Keratinocyte (primary cell): ENCODE results near the gene AFG1L. TPM values are rescaled to one million over a fixed set of nuclear protein-coding genes. Genes with fewer than 3 reads are reported as not detected.

Experiments
- DNase-seq: peaks from one replicate; pipeline ENCODE4 v3.0.0-alpha.2; 2011; ENCODE audit warnings: low read depth, missing footprints, low spot score
- FAIRE-seq: peaks from 2 replicates; lab custom pipeline; 2011; peaks lifted over from hg19 to GRCh38; lab: Jason Lieb, UNC
- H2AFZ ChIP-seq: 2 replicates; pipeline ENCODE4 v1.6.0; 2012; ENCODE audit warnings: low read length, control low read depth, inconsistent platforms; ENCODE audit not compliant: control insufficient read depth
- H3K27ac ChIP-seq: 2 replicates; pipeline ENCODE4 v1.5.1; 2011; ENCODE audit warnings: low read length; ENCODE audit not compliant: control insufficient read depth, insufficient read depth
- H3K27me3 ChIP-seq: 3 replicates; pipeline ENCODE4 v1.6.0; 2011; ENCODE audit warnings: low read length; ENCODE audit not compliant: control insufficient read depth, insufficient read depth; ENCODE audit errors: extremely low read depth
- H3K36me3 ChIP-seq, 2 experiments: 2 replicates in 1 of 2; 3 replicates in 1 of 2; pipeline ENCODE4 v1.5.1; 2011; ENCODE audit warnings: low read length in 2 of 2, mild to moderate bottlenecking in 1 of 2; ENCODE audit not compliant: control insufficient read depth in 2 of 2, insufficient read depth in 2 of 2; ENCODE audit errors: extremely low read depth in 1 of 2
- H3K4me1 ChIP-seq: 3 replicates; pipeline ENCODE4 v1.5.1; 2011; ENCODE audit warnings: low read length; ENCODE audit not compliant: control insufficient read depth, insufficient read depth; ENCODE audit errors: extremely low read depth
- H3K4me2 ChIP-seq: 3 replicates; pipeline ENCODE4 v1.6.0; 2011; ENCODE audit warnings: low read depth, low read length; ENCODE audit not compliant: control insufficient read depth, insufficient read depth; ENCODE audit errors: extremely low read depth
- H3K4me3 ChIP-seq, 3 experiments: fragments of 200-600 bp in 1 of 3; sonication (generic) in 1 of 3; 2 replicates in 2 of 3; 3 replicates in 1 of 3; pipeline ENCODE4 v1.5.1; 2011 to 2016; ENCODE audit warnings: low read length in 3 of 3, mild to moderate bottlenecking in 3 of 3, control low read depth in 2 of 3, inconsistent platforms in 1 of 3, low read depth in 1 of 3, mixed read lengths in 1 of 3, mixed run types in 1 of 3, moderate library complexity in 1 of 3; ENCODE audit not compliant: control insufficient read depth in 2 of 3, insufficient read depth in 2 of 3; ENCODE audit errors: extremely low read depth in 1 of 3
- H3K79me2 ChIP-seq: 2 replicates; pipeline ENCODE4 v1.6.0; 2012; ENCODE audit warnings: low read length; ENCODE audit not compliant: control insufficient read depth, insufficient read depth
- H3K9ac ChIP-seq: 3 replicates; pipeline ENCODE4 v1.6.0; 2011; ENCODE audit warnings: low read length; ENCODE audit not compliant: control insufficient read depth, insufficient read depth; ENCODE audit errors: extremely low read depth
- H3K9me1 ChIP-seq: 3 replicates; pipeline ENCODE4 v1.6.0; 2011; ENCODE audit warnings: low read length; ENCODE audit not compliant: control insufficient read depth, insufficient read depth; ENCODE audit errors: extremely low read depth
- H3K9me3 ChIP-seq: 2 replicates; pipeline ENCODE4 v1.5.1; 2012; ENCODE audit warnings: low read depth, low read length; ENCODE audit not compliant: control insufficient read depth
- H4K20me1 ChIP-seq: 3 replicates; pipeline ENCODE4 v1.6.0; 2011; ENCODE audit warnings: low read length; ENCODE audit not compliant: control insufficient read depth, insufficient read depth; ENCODE audit errors: extremely low read depth
- EZH2 ChIP-seq: IDR thresholded peaks from one replicate; pipeline ENCODE4 v1.6.1; 2012; ENCODE audit warnings: inconsistent platforms, mild to moderate bottlenecking, low read length, moderate library complexity
- dilution Hi-C: fragments of 300-500 bp; cut with MboI; formaldehyde crosslinking; loops from one replicate; pipeline ENCODE4 v1.7.0; 2020; ENCODE audit warnings: low sequenced_read_pairs; ENCODE audit not compliant: extremely low pct_ligation_motif_present
- polyA plus RNA-seq, 5 experiments: library from polyadenylated mRNA; depleted of rRNA in 3 of 5; stranded (reverse) in 3 of 5; stranded (forward) in 1 of 5; unstranded in 1 of 5; fragments of >200 nt; gene quantifications; 1 replicate in 1 of 5; 2 replicates in 3 of 5; 3 replicates in 1 of 5; pipeline versions ENCODE4 v1.2.1 to v1.2.3, GENCODE V29; 2011 to 2012; ENCODE audit warnings: missing spikeins in 2 of 5, low read depth in 1 of 5, low replicate concordance in 1 of 5
- TF ChIP-seq, protein P1 (sequence below), 3 experiments: IDR thresholded peaks in 1 of 3; conservative IDR thresholded peaks in 1 of 3; optimal IDR thresholded peaks in 1 of 3; 2 replicates in 2 of 3; 3 replicates in 1 of 3; pipeline versions ENCODE3 to v1.5.1; 2011; ENCODE audit warnings: low read length in 3 of 3, mild to moderate bottlenecking in 3 of 3, moderate library complexity in 2 of 3, control low read depth in 1 of 3, inconsistent platforms in 1 of 3; ENCODE audit not compliant: insufficient read depth in 2 of 3; ENCODE audit errors: extremely low read depth in 1 of 3

The AFG1L gene
- polyA plus RNA-seq, 1 donor (not counting 4 experiments of a cell fraction or from before 2014, with no cell fraction given): 3.1 TPM

DNA sequence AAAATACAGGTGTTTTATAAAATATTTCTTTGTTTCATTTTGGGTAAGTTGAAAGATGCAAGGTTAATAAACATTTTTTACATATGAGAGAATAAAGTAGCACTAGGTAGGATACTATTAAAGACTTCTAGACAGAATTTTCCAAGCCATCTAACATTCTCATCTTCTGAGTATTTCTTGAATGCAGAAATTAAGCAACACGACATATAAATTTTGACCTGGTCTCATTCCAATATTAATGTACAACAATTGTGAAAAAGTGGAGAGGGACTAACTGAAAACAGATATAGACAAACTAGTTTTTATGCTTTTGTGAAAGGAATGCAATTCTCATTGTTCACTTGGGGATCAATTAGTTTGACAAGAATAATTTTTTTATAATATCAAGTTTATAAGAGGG is 254.4 kb downstream of the AFG1L start:
- Histone ChIP-seq H3K4me1 (no peaks in the 10 kb centered on the region), H3K27ac (no peak overlapping the region), H3K9ac (no peak overlapping the region), H3K9me3 (no peaks in the 10 kb centered on the region), H4K20me1 (no peaks in the 10 kb centered on the region), H3K36me3 (no peaks in the 10 kb centered on the region), H3K4me3 (no peak overlapping the region), H3K27me3 (no peaks in the 10 kb centered on the region), H3K4me2 (no peak overlapping the region), H3K79me2 (no peaks in the 10 kb centered on the region), H2AFZ (no peak overlapping the region), H3K9me1 (no peaks in the 10 kb centered on the region)
- TF ChIP-seq EZH2: no peak
- TF ChIP-seq, protein P1, sequence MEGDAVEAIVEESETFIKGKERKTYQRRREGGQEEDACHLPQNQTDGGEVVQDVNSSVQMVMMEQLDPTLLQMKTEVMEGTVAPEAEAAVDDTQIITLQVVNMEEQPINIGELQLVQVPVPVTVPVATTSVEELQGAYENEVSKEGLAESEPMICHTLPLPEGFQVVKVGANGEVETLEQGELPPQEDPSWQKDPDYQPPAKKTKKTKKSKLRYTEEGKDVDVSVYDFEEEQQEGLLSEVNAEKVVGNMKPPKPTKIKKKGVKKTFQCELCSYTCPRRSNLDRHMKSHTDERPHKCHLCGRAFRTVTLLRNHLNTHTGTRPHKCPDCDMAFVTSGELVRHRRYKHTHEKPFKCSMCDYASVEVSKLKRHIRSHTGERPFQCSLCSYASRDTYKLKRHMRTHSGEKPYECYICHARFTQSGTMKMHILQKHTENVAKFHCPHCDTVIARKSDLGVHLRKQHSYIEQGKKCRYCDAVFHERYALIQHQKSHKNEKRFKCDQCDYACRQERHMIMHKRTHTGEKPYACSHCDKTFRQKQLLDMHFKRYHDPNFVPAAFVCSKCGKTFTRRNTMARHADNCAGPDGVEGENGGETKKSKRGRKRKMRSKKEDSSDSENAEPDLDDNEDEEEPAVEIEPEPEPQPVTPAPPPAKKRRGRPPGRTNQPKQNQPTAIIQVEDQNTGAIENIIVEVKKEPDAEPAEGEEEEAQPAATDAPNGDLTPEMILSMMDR (optimal IDR thresholded peaks at IDR 0.05 in 1 of 3, IDR thresholded peaks at IDR 0.05 in 1 of 3, conservative IDR thresholded peaks at IDR 0.05 in 1 of 3; ENCODE audit: extremely low read depth in 1 of 3, insufficient read depth in 2 of 3, low read length in 3 of 3): no peak
- dilution Hi-C loops: no loop called here
- no peak for DNase-seq
- no peak for FAIRE-seq

DNA sequence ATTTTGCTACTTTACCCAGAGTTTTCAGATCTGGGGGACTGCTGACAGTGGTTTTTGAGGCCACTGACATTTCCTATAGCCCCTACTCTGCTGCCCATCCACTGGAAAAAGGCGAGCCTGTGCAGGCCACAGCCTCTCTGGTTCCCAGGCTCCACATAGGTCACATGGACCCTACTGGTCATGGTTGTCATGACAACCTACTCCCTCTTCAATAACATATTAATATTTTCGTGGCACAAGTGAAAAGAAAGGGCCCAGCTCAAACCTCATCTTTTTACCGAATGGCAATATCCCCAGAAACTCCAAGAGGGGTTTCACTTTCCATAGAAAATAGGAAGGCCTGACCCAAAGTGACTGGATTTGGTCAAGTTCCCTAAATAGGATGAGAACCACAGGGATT is 254.9 kb downstream of the AFG1L start:
- Histone ChIP-seq H3K27ac (no peak overlapping the region), H3K4me1 (peaks cover 1% of the 10 kb centered on the region), H3K9me1 (no peaks in the 10 kb centered on the region), H4K20me1 (no peaks in the 10 kb centered on the region), H3K9ac (no peak overlapping the region), H3K4me2 (no peak overlapping the region), H3K79me2 (no peaks in the 10 kb centered on the region), H2AFZ (no peak overlapping the region), H3K4me3 (no peak overlapping the region), H3K9me3 (no peaks in the 10 kb centered on the region), H3K27me3 (no peaks in the 10 kb centered on the region), H3K36me3 (no peaks in the 10 kb centered on the region)
- dilution Hi-C loops: no loop called here
- FAIRE-seq: no peak
- TF ChIP-seq EZH2: no peak
- no peak for DNase-seq

DNA sequence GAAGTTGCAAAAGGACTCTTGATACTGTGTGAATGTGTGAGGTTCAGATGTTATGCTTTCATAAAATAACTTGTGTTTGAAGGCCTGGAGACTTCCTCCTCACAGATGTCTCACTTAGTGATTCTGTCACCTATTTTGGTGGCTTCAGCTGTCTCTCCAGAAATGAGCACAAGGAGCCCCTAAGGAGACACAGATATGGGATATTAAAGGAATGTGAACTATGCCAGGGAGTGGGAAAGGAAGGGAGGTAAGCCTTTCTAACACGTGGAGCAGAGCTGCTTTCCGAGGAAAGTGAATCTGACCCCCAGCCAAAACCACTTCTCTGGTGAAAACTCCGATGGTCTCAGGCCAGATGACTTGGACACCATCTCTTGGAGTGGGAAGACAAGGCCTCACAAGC is 255.4 kb downstream of the AFG1L start:
- Histone ChIP-seq H3K4me3 (no peak overlapping the region), H3K27me3 (no peaks in the 10 kb centered on the region), H3K4me2 (no peak overlapping the region), H3K79me2 (no peaks in the 10 kb centered on the region), H3K4me1 (peaks cover 6% of the 10 kb centered on the region), H3K9me3 (no peaks in the 10 kb centered on the region), H4K20me1 (no peaks in the 10 kb centered on the region), H3K9ac (no peak overlapping the region), H3K27ac (no peak overlapping the region), H3K36me3 (no peaks in the 10 kb centered on the region), H3K9me1 (no peaks in the 10 kb centered on the region), H2AFZ (no peak overlapping the region)
- dilution Hi-C loops: no loop called here
- TF ChIP-seq, protein P1 (optimal IDR thresholded peaks at IDR 0.05 in 1 of 3, IDR thresholded peaks at IDR 0.05 in 1 of 3, conservative IDR thresholded peaks at IDR 0.05 in 1 of 3; ENCODE audit: extremely low read depth in 1 of 3, insufficient read depth in 2 of 3, low read length in 3 of 3): no peak
- TF ChIP-seq EZH2: no peak
- FAIRE-seq: no peak
- DNase-seq: no peak
